Suprapubic skin (tissue), 4 donors: ENCODE data around the gene ATP10B.

ENCODE experiments used
- POLR2A ChIP-seq, 2 donors: fragments of 450-650 bp; IDR thresholded peaks; one replicate each; pipeline ENCODE4 v1.6.1; 2017; ENCODE audit warnings: antibody characterized with exemption in 2 of 2, mild to moderate bottlenecking in 2 of 2, moderate library complexity in 2 of 2
- POLR2AphosphoS5 ChIP-seq, 3 donors: sonication (generic); formaldehyde crosslinking; IDR thresholded peaks; one replicate each; pipeline ENCODE4 v1.6.1; 2017; ENCODE audit warnings: antibody characterized with exemption in 3 of 3
- TF ChIP-seq, protein P1 (sequence below), 2 donors: fragments of 200-600 bp in 1 of 2; fragments of 450-650 bp in 1 of 2; sonication (generic) in 1 of 2; IDR thresholded peaks; one replicate each; pipeline ENCODE4 v1.5.1; 2016 to 2019; ENCODE audit warnings: antibody characterized with exemption in 2 of 2, mild to moderate bottlenecking in 1 of 2, moderate library complexity in 1 of 2

DNA sequence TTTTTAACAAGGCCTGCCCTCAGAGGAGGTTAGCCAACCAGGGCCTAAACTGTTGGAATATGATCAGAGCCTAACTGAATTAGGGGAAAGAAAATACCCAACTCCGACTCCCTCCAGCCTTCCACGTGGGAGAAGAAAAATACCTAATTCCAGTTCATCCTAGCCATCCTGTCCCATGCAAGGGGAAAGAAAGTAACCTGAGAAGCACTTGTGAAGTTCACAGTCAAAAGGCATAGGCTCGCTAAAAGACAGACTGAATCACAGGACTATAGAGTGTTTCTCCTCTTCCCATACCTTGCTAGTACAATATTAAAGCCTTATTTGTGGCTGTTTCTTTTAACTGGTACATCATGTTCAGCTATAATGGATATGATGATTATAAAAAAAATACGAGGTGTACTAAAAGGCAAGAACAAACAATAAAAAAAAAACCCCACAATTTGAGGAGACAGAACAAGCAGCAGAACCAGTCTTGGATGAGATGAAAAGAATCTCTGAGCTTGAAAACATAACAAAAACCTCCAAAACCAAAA, 18.0 kb upstream of the ATP10B start:
- TF ChIP-seq, protein P1, sequence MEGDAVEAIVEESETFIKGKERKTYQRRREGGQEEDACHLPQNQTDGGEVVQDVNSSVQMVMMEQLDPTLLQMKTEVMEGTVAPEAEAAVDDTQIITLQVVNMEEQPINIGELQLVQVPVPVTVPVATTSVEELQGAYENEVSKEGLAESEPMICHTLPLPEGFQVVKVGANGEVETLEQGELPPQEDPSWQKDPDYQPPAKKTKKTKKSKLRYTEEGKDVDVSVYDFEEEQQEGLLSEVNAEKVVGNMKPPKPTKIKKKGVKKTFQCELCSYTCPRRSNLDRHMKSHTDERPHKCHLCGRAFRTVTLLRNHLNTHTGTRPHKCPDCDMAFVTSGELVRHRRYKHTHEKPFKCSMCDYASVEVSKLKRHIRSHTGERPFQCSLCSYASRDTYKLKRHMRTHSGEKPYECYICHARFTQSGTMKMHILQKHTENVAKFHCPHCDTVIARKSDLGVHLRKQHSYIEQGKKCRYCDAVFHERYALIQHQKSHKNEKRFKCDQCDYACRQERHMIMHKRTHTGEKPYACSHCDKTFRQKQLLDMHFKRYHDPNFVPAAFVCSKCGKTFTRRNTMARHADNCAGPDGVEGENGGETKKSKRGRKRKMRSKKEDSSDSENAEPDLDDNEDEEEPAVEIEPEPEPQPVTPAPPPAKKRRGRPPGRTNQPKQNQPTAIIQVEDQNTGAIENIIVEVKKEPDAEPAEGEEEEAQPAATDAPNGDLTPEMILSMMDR (IDR thresholded peaks at IDR 0.05), result no peak
- TF ChIP-seq POLR2AphosphoS5 (IDR thresholded peaks at IDR 0.05) (no peak), POLR2A (IDR thresholded peaks at IDR 0.05) (no peak)
